Measurements from ENCODE around the gene REXO5.

REXO5 gene

GRCh38 chr16:20874088-20874581 lies 67.8 kb downstream of the REXO5 start:
- TF ChIP-seq OSR1 (CRISPR knock-in tag; IDR thresholded peaks at IDR 0.05) (no peak), POU6F1 (CRISPR knock-in tag; IDR thresholded peaks at IDR 0.05; ENCODE audit: borderline replicate concordance, low read depth) (no peak), ZNF8 (CRISPR knock-in tag; IDR thresholded peaks at IDR 0.05) (no peak), TSHZ2 (CRISPR knock-in tag; IDR thresholded peaks at IDR 0.05) (no peak), BACH2 (CRISPR knock-in tag; IDR thresholded peaks at IDR 0.05; ENCODE audit: borderline replicate concordance) (no peak)
- peak; percentile 25; the same call in 2 of the 3 replicates for ATAC-seq

GRCh38 chr16:20875355-20875650 lies 69.0 kb downstream of the REXO5 start:
- ATAC-seq, result no peak
- no peak for TF ChIP-seq ISL1 (CRISPR knock-in tag; IDR thresholded peaks at IDR 0.05)
- no peak for TF ChIP-seq POU6F1 (CRISPR knock-in tag; IDR thresholded peaks at IDR 0.05; ENCODE audit: borderline replicate concordance, low read depth)
- no peak for TF ChIP-seq GLIS3 (CRISPR knock-in tag; IDR thresholded peaks at IDR 0.05)
- no peak for TF ChIP-seq SNAI2 (CRISPR knock-in tag; IDR thresholded peaks at IDR 0.05)
- TF ChIP-seq BACH2 (CRISPR knock-in tag; IDR thresholded peaks at IDR 0.05; ENCODE audit: borderline replicate concordance), result no peak
- TF ChIP-seq CSRNP3 (CRISPR knock-in tag; IDR thresholded peaks at IDR 0.05), result no peak
- TF ChIP-seq PATZ1 (CRISPR knock-in tag; IDR thresholded peaks at IDR 0.05; ENCODE audit: borderline replicate concordance), result no peak
- no peak for TF ChIP-seq ZFP30 (CRISPR knock-in tag; IDR thresholded peaks at IDR 0.05)
- TF ChIP-seq CSDC2 (CRISPR knock-in tag; IDR thresholded peaks at IDR 0.05), result no peak
- TF ChIP-seq ZNF8 (CRISPR knock-in tag; IDR thresholded peaks at IDR 0.05), result no peak
- TF ChIP-seq RARB (CRISPR knock-in tag; IDR thresholded peaks at IDR 0.05), result no peak
- TF ChIP-seq ZC3H10 (CRISPR knock-in tag; IDR thresholded peaks at IDR 0.05), result no peak
- TF ChIP-seq TOX (CRISPR knock-in tag; IDR thresholded peaks at IDR 0.05; ENCODE audit: borderline replicate concordance), result no peak
- no peak for TF ChIP-seq CREB5 (CRISPR knock-in tag; IDR thresholded peaks at IDR 0.05; ENCODE audit: low read depth)
- no peak for TF ChIP-seq ZFP3 (CRISPR knock-in tag; IDR thresholded peaks at IDR 0.05)

GRCh38 chr16:20878682-20879147 lies 72.4 kb downstream of the REXO5 start:
- peak; percentile 56 for ATAC-seq
- no peak for TF ChIP-seq CSDC2 (CRISPR knock-in tag; IDR thresholded peaks at IDR 0.05)
- no peak for TF ChIP-seq CREB5 (CRISPR knock-in tag; IDR thresholded peaks at IDR 0.05; ENCODE audit: low read depth)
- no peak for TF ChIP-seq GLIS3 (CRISPR knock-in tag; IDR thresholded peaks at IDR 0.05)
- no peak for TF ChIP-seq ARNTL (CRISPR knock-in tag; IDR thresholded peaks at IDR 0.05; ENCODE audit: borderline replicate concordance, low read depth)
- no peak for TF ChIP-seq OSR1 (CRISPR knock-in tag; IDR thresholded peaks at IDR 0.05)
- no peak for TF ChIP-seq ZNF8 (CRISPR knock-in tag; IDR thresholded peaks at IDR 0.05)
- no peak for TF ChIP-seq SNAI2 (CRISPR knock-in tag; IDR thresholded peaks at IDR 0.05)
- TF ChIP-seq ZNF565 (CRISPR knock-in tag; conservative IDR thresholded peaks at IDR 0.05; ENCODE audit: low read depth), result no peak
- TF ChIP-seq CSRNP3 (CRISPR knock-in tag; IDR thresholded peaks at IDR 0.05), result no peak
- TF ChIP-seq ESRRG (CRISPR knock-in tag; IDR thresholded peaks at IDR 0.05), result no peak
- TF ChIP-seq ZNF70 (CRISPR knock-in tag; IDR thresholded peaks at IDR 0.05), result no peak

All from SK-N-SH treated with all-trans-retinoic acid at 6 μM for 48 hours (cell line).